GM21528 (cell line): ENCODE results near the gene GRIPAP1.
"Not testable (repeated sequence)": the region's sequence is repeated elsewhere in the genome, so short reads cannot be mapped to it uniquely, and the experiment has no call there.

ENCODE experiments used
- ATAC-seq: cut with Tn5 transposase; IDR thresholded peaks from one replicate; pipeline ENCODE4 v1.9.1; 2021; ENCODE audit warnings: mild to moderate bottlenecking, moderate library complexity; ENCODE audit not compliant: unreplicated experiment, low FRiP score

The GRIPAP1 gene

GRCh38 chrX:48997455-48997854, 4.6 kb downstream of the GRIPAP1 start:
- ATAC-seq, result no peak

DNA sequence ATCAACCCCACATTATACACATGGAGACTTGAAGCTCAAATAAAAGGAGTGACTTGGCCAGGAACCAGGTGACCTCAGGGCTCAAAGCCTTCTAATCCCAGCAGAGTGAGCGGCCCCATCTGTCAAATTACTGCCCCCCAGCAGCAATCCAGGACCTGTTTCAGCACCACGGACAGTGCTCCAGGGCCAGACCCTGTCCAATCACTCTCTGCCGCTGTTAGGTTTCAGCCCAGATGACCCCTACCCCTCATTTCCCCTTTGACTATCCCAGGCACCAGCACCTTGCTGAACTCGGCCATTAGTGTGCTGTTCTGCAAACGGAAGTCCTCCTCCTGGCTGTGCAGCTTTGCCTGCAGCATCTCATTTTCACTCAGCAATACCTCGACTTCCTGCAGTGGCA, 5.1 kb downstream of the GRIPAP1 start:
- ATAC-seq, result no peak

DNA sequence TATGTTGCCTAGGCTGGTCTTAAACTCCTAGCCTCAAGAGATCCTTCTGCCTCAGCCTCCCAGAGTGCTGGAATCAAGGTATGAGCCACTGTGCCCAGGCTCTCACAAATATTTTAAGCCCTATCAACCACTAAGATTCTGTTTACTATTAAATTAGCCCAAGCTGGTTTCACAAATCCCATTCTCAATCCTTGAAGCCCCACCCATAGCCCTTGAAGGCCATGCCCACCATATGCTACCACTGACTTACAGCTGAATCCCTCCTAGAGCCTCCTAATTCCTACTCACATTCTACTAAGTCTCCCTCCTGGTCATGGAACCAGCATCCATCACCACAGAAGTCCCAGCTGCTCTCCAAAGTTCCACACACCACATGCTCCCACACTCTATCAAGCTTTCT, 9.7 kb downstream of the GRIPAP1 start:
- ATAC-seq, result no peak

- ATAC-seq, result no peak
Observed at GRCh38 chrX:48989483-48989882, 12.6 kb downstream of the GRIPAP1 start.

DNA sequence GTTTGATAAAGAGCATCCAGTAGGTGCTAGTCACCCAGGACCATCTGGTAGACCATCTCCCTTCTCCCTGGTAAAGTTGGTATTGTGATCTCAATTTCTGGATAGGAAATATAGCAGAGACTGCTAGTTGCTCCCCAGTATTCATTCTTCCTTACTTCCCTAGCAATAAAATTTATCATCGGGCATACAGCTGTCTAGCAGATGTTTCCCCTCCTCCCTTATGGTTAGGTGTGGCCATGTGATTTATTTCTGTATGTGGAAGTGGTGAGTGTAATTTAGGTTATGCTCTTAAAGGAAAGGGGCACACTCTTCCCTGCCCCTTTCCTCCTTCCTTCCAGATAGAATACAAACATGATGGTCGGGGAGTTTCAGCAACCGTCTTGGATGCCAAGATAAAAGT, 18.2 kb downstream of the GRIPAP1 start:
- ATAC-seq, result no peak

DNA sequence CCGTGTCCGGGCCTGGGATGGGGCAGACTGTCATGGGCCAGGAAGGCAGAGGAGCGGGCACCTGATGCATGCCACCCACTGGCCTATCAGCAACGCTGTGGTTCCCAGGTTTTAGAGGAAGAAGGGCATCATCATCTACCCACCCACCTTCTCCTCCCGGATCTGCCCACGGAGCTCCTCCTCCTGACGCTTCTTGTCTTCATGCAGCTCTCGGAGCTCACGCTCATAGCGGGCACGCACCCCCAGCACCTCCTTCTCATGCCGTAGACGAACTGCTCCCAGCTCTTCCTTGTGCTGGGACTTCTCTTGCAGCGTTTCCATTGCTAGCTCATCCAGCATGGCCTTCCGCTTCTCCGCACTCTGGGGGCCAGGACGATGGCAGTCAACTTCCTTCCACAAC, 19.0 kb downstream of the GRIPAP1 start:
- ATAC-seq, result no peak

DNA sequence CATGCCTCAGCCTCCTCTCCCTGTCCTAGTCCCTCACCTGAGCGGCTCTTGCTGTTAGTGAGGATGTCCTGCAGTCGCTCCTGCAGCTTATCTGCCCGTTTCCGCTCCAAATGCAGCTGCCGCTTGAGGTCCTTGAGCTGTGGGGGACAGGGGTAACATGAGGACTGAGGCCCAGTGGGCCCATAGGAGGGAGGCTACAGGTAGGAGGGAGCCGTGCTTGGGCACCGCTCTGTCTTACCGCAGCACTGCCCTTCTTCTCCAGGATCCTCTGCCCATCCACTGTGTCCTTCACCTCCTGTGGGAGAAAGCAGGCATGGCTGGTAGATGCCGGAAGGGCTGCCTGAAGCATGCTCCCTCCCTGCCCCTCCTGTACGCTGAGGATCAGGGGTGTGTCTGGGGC, 20.9 kb downstream of the GRIPAP1 start:
- ATAC-seq, result no peak

DNA sequence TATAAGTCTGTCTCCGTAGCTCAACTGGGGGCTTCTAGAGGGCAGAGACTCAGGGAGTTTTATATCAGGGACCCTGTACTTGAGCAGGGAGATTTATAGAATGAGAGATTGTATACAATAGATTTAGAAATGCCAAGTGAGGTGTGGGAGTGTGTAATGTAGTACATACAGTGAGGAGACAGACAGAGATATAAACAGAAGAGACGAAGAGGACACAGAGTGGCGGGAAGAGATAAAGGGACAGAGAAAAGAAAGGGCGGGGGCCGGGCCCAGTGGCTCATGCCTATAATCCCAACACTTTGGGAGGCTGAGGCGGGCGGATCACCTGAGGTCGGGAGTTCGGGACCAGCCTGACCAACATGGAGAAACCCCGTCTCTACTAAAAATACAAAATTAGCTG, 21.7 kb downstream of the GRIPAP1 start:
- ATAC-seq, result not testable (repeated sequence)

GRCh38 chrX:48978226-48978625, 23.8 kb downstream of the GRIPAP1 start:
- no peak for ATAC-seq

GRCh38 chrX:48976086-48976485, 26.0 kb downstream of the GRIPAP1 start:
- ATAC-seq, result no peak

DNA sequence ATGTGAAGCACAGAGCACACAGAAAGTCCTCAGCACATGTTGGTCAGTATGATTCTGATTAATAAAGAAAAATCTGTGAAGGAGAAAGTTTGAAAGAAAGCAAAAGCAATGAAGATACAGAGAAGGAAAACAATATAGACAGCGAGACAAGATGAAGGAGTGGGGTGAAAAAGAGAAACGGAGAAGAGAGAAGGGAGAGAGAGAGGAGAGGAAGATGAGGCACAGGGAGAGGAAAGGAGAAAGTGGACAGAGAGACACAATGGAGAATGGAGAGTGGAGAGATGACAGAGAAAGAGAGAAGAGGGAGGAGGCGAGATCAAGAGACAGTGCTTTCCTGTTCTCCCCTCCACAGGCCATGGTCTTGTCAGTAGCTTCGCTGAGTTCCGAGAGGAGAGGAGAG, 26.5 kb downstream of the GRIPAP1 start:
- ATAC-seq, result no peak

DNA sequence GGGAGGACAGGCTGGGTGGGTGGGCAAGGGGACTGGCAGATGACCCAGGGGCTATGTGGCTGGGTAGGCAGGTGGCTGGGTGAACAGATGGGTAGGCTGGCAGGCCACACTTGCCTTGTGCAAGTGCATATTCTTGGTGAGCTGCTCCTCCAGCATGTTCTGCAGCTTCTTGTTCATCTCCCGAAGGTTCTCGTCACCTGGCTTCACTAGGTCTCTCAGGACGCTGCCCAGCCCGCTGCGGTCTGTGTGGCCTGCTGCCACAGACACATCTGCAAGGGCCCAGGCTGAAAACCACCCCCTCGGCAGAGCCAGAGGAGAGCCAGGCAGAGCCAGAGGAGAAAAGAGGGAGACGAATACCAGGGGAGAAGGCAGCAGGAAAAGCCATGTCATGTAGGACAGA, 27.0 kb downstream of the GRIPAP1 start:
- no peak for ATAC-seq

GRCh38 chrX:48974574-48974973, 27.5 kb downstream of the GRIPAP1 start:
- no peak for ATAC-seq

DNA sequence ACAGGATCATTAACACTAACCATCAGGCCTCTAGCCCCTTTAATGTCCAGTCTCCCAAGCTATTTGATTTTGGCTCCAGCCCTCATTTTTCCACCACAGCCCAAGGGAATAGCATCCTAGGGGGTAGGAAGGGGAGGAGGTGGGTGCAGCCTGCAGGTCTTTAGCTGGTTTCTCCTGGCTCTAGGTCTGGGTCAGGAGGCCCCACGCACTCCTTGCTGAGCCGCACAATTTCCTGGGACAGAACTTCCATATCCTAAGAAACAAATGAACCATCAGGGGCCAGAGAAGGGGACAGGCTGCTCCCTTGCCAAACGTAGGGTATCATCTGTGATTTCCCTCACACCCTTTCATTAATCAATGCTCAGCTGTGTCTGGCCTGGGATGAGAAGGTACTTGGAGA, 28.0 kb downstream of the GRIPAP1 start:
- ATAC-seq, result no peak

GRCh38 chrX:48972220-48973164, 29.6 kb downstream of the GRIPAP1 start:
- no peak for ATAC-seq

GRCh38 chrX:48971249-48972219, 30.5 kb downstream of the GRIPAP1 start, which contains the start of gene KCND1:
TSS of gene KCND1 (minus strand) at chrX:48971844. CDS start at chrX:48970271, 1,573 bp downstream.
- ATAC-seq, result no peak

DNA sequence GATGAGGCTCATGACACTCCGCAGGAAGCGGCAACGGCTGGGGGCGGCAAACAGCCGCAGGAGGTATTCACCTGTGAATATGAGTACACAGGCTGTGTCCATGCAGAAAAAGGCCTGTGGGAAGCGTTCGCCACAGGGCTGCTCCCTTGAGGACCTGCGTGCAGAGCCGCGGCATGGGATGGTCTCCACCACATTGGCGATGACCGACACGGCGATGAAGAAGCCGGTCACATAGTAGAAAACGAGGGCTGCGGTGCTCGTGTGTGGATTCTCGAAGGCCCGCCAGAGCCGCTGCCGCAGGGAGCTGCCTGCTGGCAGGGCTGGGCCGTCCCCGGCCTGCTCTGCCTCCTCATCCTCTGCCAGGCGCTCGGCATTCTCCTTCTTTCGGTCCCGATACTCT, 32.6 kb downstream of the GRIPAP1 start:
- ATAC-seq, result no peak

GRCh38 chrX:48968377-48968776, 33.7 kb downstream of the GRIPAP1 start:
- ATAC-seq, result no peak

DNA sequence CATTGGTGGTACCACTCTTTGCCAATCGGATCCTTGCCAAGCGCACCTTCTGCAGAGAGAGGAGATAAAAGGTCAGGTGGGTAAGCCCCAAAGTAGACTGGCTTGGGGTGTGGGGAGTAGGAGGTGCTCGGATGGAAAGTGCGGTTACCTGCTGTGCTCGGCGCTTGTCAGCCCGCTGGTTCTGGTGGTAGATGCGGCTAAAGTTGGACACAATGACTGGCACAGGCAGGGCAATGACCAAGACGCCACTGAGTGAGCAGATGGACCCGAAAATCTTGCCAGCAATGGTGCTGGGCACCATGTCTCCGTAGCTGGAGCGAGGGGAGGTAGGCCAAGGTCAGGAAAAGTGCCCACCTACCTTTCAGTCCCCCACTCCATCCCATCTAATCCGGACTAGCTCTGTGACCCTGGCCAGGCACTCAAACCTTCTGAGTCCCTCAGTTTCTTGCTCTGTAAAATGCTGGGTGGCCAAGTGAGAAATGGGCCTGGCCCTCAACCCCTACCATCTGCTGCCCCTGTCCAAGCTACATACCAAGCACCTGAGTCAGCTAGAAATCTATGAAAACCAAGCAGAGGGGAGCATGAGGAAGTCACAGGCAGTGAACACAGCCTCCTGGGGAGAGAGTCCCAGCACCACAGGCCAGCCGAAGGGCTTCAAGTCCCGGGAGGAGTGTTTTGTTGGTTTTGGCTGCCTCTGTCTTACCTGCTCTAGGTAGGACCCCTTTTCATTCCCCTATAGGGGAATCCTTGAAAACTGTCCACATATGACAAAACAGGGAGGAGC, 35.1 kb downstream of the GRIPAP1 start:
- ATAC-seq, result no peak

DNA sequence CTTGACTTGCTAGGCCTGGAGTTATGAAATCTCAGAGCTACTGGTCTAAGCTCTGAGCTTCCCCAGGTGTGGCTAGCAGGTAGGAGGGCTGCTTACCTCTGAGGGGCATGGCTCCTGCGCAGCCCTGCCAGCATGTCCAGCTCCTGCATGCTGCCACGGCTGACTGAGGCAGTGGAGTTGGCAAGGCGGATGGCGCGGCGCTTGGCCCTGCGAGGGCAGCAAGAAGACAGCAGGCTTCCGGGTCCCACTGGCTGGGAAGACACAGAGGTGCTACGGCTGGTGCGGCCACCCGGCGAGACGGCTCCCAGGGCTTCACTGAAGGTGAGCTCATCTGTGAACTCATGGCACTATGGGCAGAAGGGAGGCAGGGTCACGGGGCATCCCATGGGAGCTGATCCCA, 36.1 kb downstream of the GRIPAP1 start:
- ATAC-seq, result no peak
